Astrocyte (in vitro differentiated cells and primary cell): ENCODE data around the gene TIMP3.

ENCODE experiments used
- CTCF ChIP-seq: IDR thresholded peaks from 2 replicates; pipeline ENCODE4 v1.5.1; 2011; ENCODE audit warnings: low read depth, mild to moderate bottlenecking, inconsistent platforms, low read length, moderate library complexity; ENCODE audit not compliant: insufficient read depth
- EZH2 ChIP-seq: IDR thresholded peaks from 2 replicates; pipeline ENCODE4 v1.6.1; 2012; ENCODE audit warnings: mild to moderate bottlenecking, low read length, inconsistent platforms; ENCODE audit not compliant: insufficient read depth

- no peak for TF ChIP-seq CTCF
- no peak for TF ChIP-seq EZH2
These were observed 27.9 kb downstream of the TIMP3 start for GRCh38 chr22:32829451-32829851.
